ENCODE data around the gene OGG1. TPM values are rescaled to one million over a fixed set of nuclear protein-coding genes. Genes with fewer than 3 reads are reported as not detected.

The OGG1 gene
- polyA plus RNA-seq, 2 of the 4 experiments (the other 2 are of a cell fraction), result 18.1 to 21.2 TPM

GRCh38 chr3:9797196-9797945, 47.6 kb downstream of the OGG1 start:
- Histone ChIP-seq H3K27ac (no peak overlapping the region), H3K9me3 (no peaks in the 10 kb centered on the region), H3K4me3 (no peak overlapping the region), H3K4me2 (no peak overlapping the region), H3K4me1 (peaks cover 10% of the 10 kb centered on the region; the same call in 2 of the 3 replicates)
- POLR2A ChIA-PET, result interaction anchor here (0.6 kb wide), 1 partner anchor 33 kb away, joined by 6 read pairs; no protein-coding TSS in a partner anchor
- DNase-seq (ENCODE audit: low read depth in 1 of 2, low spot score in 1 of 2), result no peak
- FAIRE-seq, result no peak
- WGBS (ENCODE audit: missing lambda C conversion rate), result 94% methylated on average over 12 of the region's 12 CpGs
- TF ChIP-seq ELK1 (IDR thresholded peaks at IDR 0.05; ENCODE audit: low read depth, low read length) (no peak), NFE2L2 (conservative IDR thresholded peaks at IDR 0.05; ENCODE audit: low read length) (no peak), FOSB (CRISPR knock-in tag; IDR thresholded peaks at IDR 0.05) (no peak), PBX3 (IDR thresholded peaks at IDR 0.05) (no peak), SREBF2 (IDR thresholded peaks at IDR 0.05) (no peak), CTCF (IDR thresholded peaks at IDR 0.05) (no peak)
- no peak for ATAC-seq
- CTCF ChIA-PET, result interaction anchor here (0.6 to 1.6 kb wide), 4 partner anchors 25 to 299 kb away, joined by 3 to 7 read pairs (median 3); no protein-coding TSS in a partner anchor

GRCh38 chr3:9800529-9800928, 50.8 kb downstream of the OGG1 start:
- TF ChIP-seq EHMT2 (IDR thresholded peaks at IDR 0.05; ENCODE audit: low read depth) (no peak), RAD21 (conservative IDR thresholded peaks at IDR 0.05 in 1 of 2, IDR thresholded peaks at IDR 0.05 in 1 of 2) (peak in 1 of 2 experiments; percentile 27; a peak in 2 of 5 replicates), CTCF (IDR thresholded peaks at IDR 0.05) (peak; percentile 31), CHD2 (IDR thresholded peaks at IDR 0.05; ENCODE audit: low read length, partially characterized antibody) (no peak)
- DNase-seq (ENCODE audit: low read depth in 1 of 2, low spot score in 1 of 2) (peak in 1 of 2 experiments; percentile 32), ATAC-seq (peak in 1 of 2 experiments; percentile 72; a peak in 4 of 6 replicates), FAIRE-seq (no peak)
- Histone ChIP-seq H3K4me2 (no peak overlapping the region), H3K9me3 (no peaks in the 10 kb centered on the region), H3K4me1 (no peaks in the 10 kb centered on the region), H3K4me3 (no peak overlapping the region), H3K27ac (no peak overlapping the region)
- ChIA-PET POLR2A (no interaction called here), CTCF (interaction anchor here (0.6 to 1.6 kb wide), 6 partner anchors 9 to 504 kb away, joined by 3 to 6 read pairs (median 4); no protein-coding TSS in a partner anchor)
- 89% methylated on average over 5 of the region's 5 CpGs for WGBS (ENCODE audit: missing lambda C conversion rate)

GRCh38 chr3:9803494-9803893, 53.7 kb downstream of the OGG1 start:
- POLR2A ChIA-PET, result interaction anchor here (3.8 kb wide), 1 partner anchor 11 kb away, joined by 14 read pairs; the partner anchor contains the start of genes ARPC4 and TADA3
- no peak for FAIRE-seq
- WGBS (ENCODE audit: missing lambda C conversion rate), result 80% methylated on average over 1 of the region's 1 CpG
- Histone ChIP-seq H3K4me2 (no peak overlapping the region), H3K9me3 (no peaks in the 10 kb centered on the region), H3K27ac (no peak overlapping the region), H3K4me1 (peaks cover 7% of the 10 kb centered on the region; the same call in 2 of the 3 replicates), H3K4me3 (no peak overlapping the region)
- CTCF ChIA-PET, result interaction anchor here (0.9 to 2.6 kb wide), 4 partner anchors 10 to 143 kb away, joined by 3 to 11 read pairs (median 4); partner anchors contain the start of gene ARPC4
- ATAC-seq, result no peak
- no peak for DNase-seq (ENCODE audit: low read depth in 1 of 2, low spot score in 1 of 2)
- TF ChIP-seq NR3C1 (IDR thresholded peaks at IDR 0.05) (no peak), FOSL2 (IDR thresholded peaks at IDR 0.05) (no peak), FOSL2 (CRISPR knock-in tag; IDR thresholded peaks at IDR 0.05) (no peak), CTCF (IDR thresholded peaks at IDR 0.05) (no peak), POLR2AphosphoS2 (conservative IDR thresholded peaks at IDR 0.05; ENCODE audit: low read length) (no peak), CHD2 (IDR thresholded peaks at IDR 0.05; ENCODE audit: low read length, partially characterized antibody) (no peak), JUN (IDR thresholded peaks at IDR 0.05) (no peak), HOXA7 (CRISPR knock-in tag; IDR thresholded peaks at IDR 0.05) (no peak), TFCP2L1 (CRISPR knock-in tag; IDR thresholded peaks at IDR 0.05) (no peak), GATA3 (IDR thresholded peaks at IDR 0.05; ENCODE audit: borderline replicate concordance) (no peak), HDAC2 (IDR thresholded peaks at IDR 0.05) (no peak), BHLHE40 (IDR thresholded peaks at IDR 0.05; ENCODE audit: low read depth, low read length) (no peak), E2F6 (IDR thresholded peaks at IDR 0.05; ENCODE audit: borderline replicate concordance, low read depth) (no peak), EP300 (IDR thresholded peaks at IDR 0.05) (no peak), HES2 (IDR thresholded peaks at IDR 0.05) (no peak)
